K562 (cell line): Measurements from ENCODE around the gene CLIC1. TPM values are rescaled to one million over a fixed set of nuclear protein-coding genes. Genes with fewer than 3 reads are reported as not detected.

Source experiments
- ARID2 ChIP-seq: fragments of 450-650 bp; IDR thresholded peaks from 2 replicates; pipeline ENCODE4 v1.6.1; 2017; ENCODE audit warnings: antibody characterized with exemption, mild to moderate bottlenecking
- ATF6 ChIP-seq: sonication (generic); formaldehyde crosslinking; IDR thresholded peaks from 2 replicates; pipeline ENCODE4 v1.4.0; 2020; ENCODE audit warnings: mild to moderate bottlenecking, missing genetic modification reagents
- CBFB ChIP-seq: sonication (generic); formaldehyde crosslinking; IDR thresholded peaks from 2 replicates; pipeline ENCODE4 v1.4.0; 2020; ENCODE audit warnings: mild to moderate bottlenecking, missing genetic modification reagents
- HBP1 ChIP-seq: fragments of 450-650 bp; formaldehyde crosslinking; IDR thresholded peaks from 2 replicates; pipeline ENCODE4 v1.4.0; 2022; ENCODE audit warnings: missing genetic modification characterization
- HDAC2 ChIP-seq: fragments of 450-650 bp; IDR thresholded peaks from 2 replicates; pipeline ENCODE4 v1.6.1; 2016; ENCODE audit warnings: mild to moderate bottlenecking
- HNRNPK ChIP-seq: fragments of 200-400 bp; formaldehyde crosslinking; IDR thresholded peaks from one replicate; pipeline ENCODE4 v1.6.1; 2018; ENCODE audit warnings: mild to moderate bottlenecking, low read depth, low read length; ENCODE audit not compliant: poor library complexity, severe bottlenecking
- LCOR ChIP-seq: sonication (generic); formaldehyde crosslinking; IDR thresholded peaks from 2 replicates; pipeline ENCODE4 v1.8.0; 2022; ENCODE audit warnings: mild to moderate bottlenecking, missing genetic modification reagents
- NR2C1 ChIP-seq, 2 experiments: fragments of 450-650 bp; IDR thresholded peaks; 2 replicates each; pipeline ENCODE4 v1.6.1; 2017; ENCODE audit warnings: mild to moderate bottlenecking in 2 of 2, antibody characterized with exemption in 1 of 2, inconsistent platforms in 1 of 2, missing compliant biosample characterization in 1 of 2, missing genetic modification characterization in 1 of 2
- PHF20 ChIP-seq: fragments of 450-650 bp; IDR thresholded peaks from 2 replicates; pipeline ENCODE4 v1.6.1; 2018; ENCODE audit not compliant: partially characterized antibody
- POU5F1 ChIP-seq: fragments of 150-350 bp; IDR thresholded peaks from 2 replicates; pipeline ENCODE4 v1.6.1; 2014; ENCODE audit warnings: borderline replicate concordance, low read length, low read depth, mild to moderate bottlenecking; ENCODE audit not compliant: partially characterized antibody
- PTRF ChIP-seq: fragments of 450-650 bp; IDR thresholded peaks from 2 replicates; pipeline ENCODE4 v1.6.1; 2016; ENCODE audit warnings: mild to moderate bottlenecking, missing genetic modification characterization, missing compliant biosample characterization
- RBM34 ChIP-seq: fragments of 200-400 bp; formaldehyde crosslinking; IDR thresholded peaks from 2 replicates; pipeline ENCODE4 v1.6.1; 2018; ENCODE audit warnings: low read length, borderline replicate concordance; ENCODE audit not compliant: insufficient read depth
- SNIP1 ChIP-seq: fragments of 450-650 bp; IDR thresholded peaks from 2 replicates; pipeline ENCODE4 v1.7.1; 2017; ENCODE audit warnings: low read depth, mild to moderate bottlenecking
- TFAP4 ChIP-seq: sonication (generic); formaldehyde crosslinking; IDR thresholded peaks from 2 replicates; pipeline ENCODE4 v1.8.0; 2022; ENCODE audit warnings: missing genetic modification reagents, mild to moderate bottlenecking, moderate library complexity, borderline replicate concordance
- THRAP3 ChIP-seq: fragments of 450-650 bp; IDR thresholded peaks from 2 replicates; pipeline ENCODE4 v1.6.1; 2016; ENCODE audit warnings: mild to moderate bottlenecking, inconsistent platforms, borderline replicate concordance
- U2AF1 ChIP-seq: fragments of 200-400 bp; formaldehyde crosslinking; optimal IDR thresholded peaks from 2 replicates; pipeline ENCODE3; 2017; ENCODE audit warnings: mild to moderate bottlenecking, low read depth, low read length, moderate library complexity
- ZBTB1 ChIP-seq: sonication (generic); formaldehyde crosslinking; IDR thresholded peaks from 2 replicates; pipeline ENCODE4 v1.8.1; 2023; ENCODE audit warnings: missing genetic modification reagents, low read depth, mild to moderate bottlenecking, borderline replicate concordance
- ZNF134 ChIP-seq: fragments of 250-450 bp; sonication (Bioruptor Pico); conservative IDR thresholded peaks from 2 replicates; pipeline ENCODE4 v1.4.0; 2020
- ZNF232 ChIP-seq: sonication (generic); formaldehyde crosslinking; IDR thresholded peaks from 2 replicates; pipeline ENCODE4 v1.8.0; 2022; ENCODE audit warnings: mild to moderate bottlenecking, missing genetic modification reagents
- ZNF263 ChIP-seq: sonication (generic); formaldehyde crosslinking; IDR thresholded peaks from 2 replicates; pipeline ENCODE4 v1.8.0; 2022; ENCODE audit warnings: mild to moderate bottlenecking, missing genetic modification reagents, borderline replicate concordance
- ZNF395 ChIP-seq: fragments of 200-800 bp; sonication (Bioruptor generic); IDR thresholded peaks from 2 replicates; pipeline ENCODE4 v1.6.1; 2017; ENCODE audit warnings: missing genetic modification characterization, missing compliant biosample characterization
- ZNF589 ChIP-seq: fragments of 200-800 bp; sonication (Bioruptor generic); IDR thresholded peaks from 2 replicates; pipeline ENCODE4 v1.6.1; 2016; ENCODE audit warnings: low read depth, missing genetic modification characterization, missing compliant biosample characterization
- polyA plus RNA-seq, 8 experiments: library from polyadenylated mRNA; depleted of rRNA in 4 of 8; stranded (reverse) in 5 of 8; unstranded in 3 of 8; fragments of >200 nt; fragmentation: Nextera tagmentation in 2 of 8; fragmentation: Illumina TruSeq in 1 of 8; extraction: Ambion mirVana in 2 of 8; extraction: Trizol in 1 of 8; gene quantifications; 2 replicates each; pipeline versions ENCODE4 v1.2.1 to v1.2.3, GENCODE V29; 2011 to 2014; ENCODE audit warnings: inconsistent platforms in 1 of 8, missing spikeins in 1 of 8
- total RNA-seq, 7 experiments: library from RNA; depleted of rRNA in 6 of 7; stranded (reverse); fragments of >200 nt in 6 of 7; fragmentation: Illumina TruSeq in 2 of 7; extraction: Trizol in 2 of 7; gene quantifications; 2 replicates each; pipeline versions ENCODE4 v1.2.1 to v1.2.3, GENCODE V29; 2011 to 2021; ENCODE audit warnings: low replicate concordance in 1 of 7

CLIC1 gene
- total and polyA plus RNA-seq, 9 of the 15 experiments (the other 6 are each of a cell fraction or from before 2014, with no cell fraction given): 1,267 to 2,419 (median 1,808) TPM

GRCh38 chr6:31769684-31770371, 33.5 kb upstream of the CLIC1 start (continued):
- TF ChIP-seq ZNF263 (CRISPR knock-in tag): no peak
- no peak for TF ChIP-seq NR2C1 (IDR thresholded peaks at IDR 0.05)
- TF ChIP-seq NR2C1 (tag; IDR thresholded peaks at IDR 0.05): no peak
- no peak for TF ChIP-seq HNRNPK
- TF ChIP-seq THRAP3: no peak; the same call in 1 of the 2 replicates
- peak; percentile 82 for TF ChIP-seq HDAC2
- no peak for TF ChIP-seq PTRF (tag)
- TF ChIP-seq PHF20: peak; percentile 14
- TF ChIP-seq TFAP4 (CRISPR knock-in tag): peak; percentile 91
- TF ChIP-seq ZNF395 (CRISPR knock-in tag): peak; percentile 52; the same call in 1 of the 2 replicates
- peak; percentile 70; the same call in 1 of the 2 replicates for TF ChIP-seq HBP1 (CRISPR knock-in tag)
- TF ChIP-seq ZBTB1 (CRISPR knock-in tag): 0 out of 2 replicates have a peak, but pooled peaks have one; percentile 0
- TF ChIP-seq U2AF1: no peak
- no peak for TF ChIP-seq ZNF589 (CRISPR knock-in tag)
- 0 out of 2 replicates have a peak, but pooled peaks have one; percentile 10 for TF ChIP-seq LCOR (CRISPR knock-in tag)
- no peak for TF ChIP-seq SNIP1
- TF ChIP-seq POU5F1: no peak
- 0 out of 2 replicates have a peak, but pooled peaks have one; percentile 49 for TF ChIP-seq ZNF232
- no peak for TF ChIP-seq RBM34
- TF ChIP-seq ATF6 (CRISPR knock-in tag): no peak
- TF ChIP-seq ZNF134 (CRISPR knock-in tag): no peak
- TF ChIP-seq CBFB (CRISPR knock-in tag): 0 out of 2 replicates have a peak, but pooled peaks have one; percentile 67
- peak; percentile 99 for TF ChIP-seq ARID2
